ENCODE data around the gene LY6G6F. TPM values are rescaled to one million over a fixed set of nuclear protein-coding genes. Genes with fewer than 3 reads are reported as not detected.

Gene LY6G6F
- total RNA-seq, 3 donors from 2014 or later, result not detected

GRCh38 chr6:31663126-31663960, 43.3 kb upstream of the LY6G6F start:
- Histone ChIP-seq H3K9me3 (no peaks in the 10 kb centered on the region), H3K36me3 (no peaks in the 10 kb centered on the region), H3K4me1 (peaks cover 21 to 33% of the 10 kb centered on the region in 2 donors), H3K27me3 (no peaks in the 10 kb centered on the region), H3K27ac (peak overlapping the region; percentile 97 to 98), H3K4me3 (peak overlapping the region; percentile 65 to 87 (median 76))
- DNase-seq (ENCODE audit: low spot score in 2 of 2), result no peak
- TF ChIP-seq POLR2AphosphoS5 (IDR thresholded peaks at IDR 0.05), result no peak
- TF ChIP-seq CTCF (IDR thresholded peaks at IDR 0.05), result no peak
- no peak for TF ChIP-seq POLR2A (IDR thresholded peaks at IDR 0.05)
- intact Hi-C loops (cut with DNase I; ENCODE audit: low total_unique reads), result no loop called here

GRCh38 chr6:31663961-31664789, 42.5 kb upstream of the LY6G6F start:
- Histone ChIP-seq H3K9me3 (no peaks in the 10 kb centered on the region), H3K36me3 (no peaks in the 10 kb centered on the region), H3K4me1 (peaks cover 16 to 29% of the 10 kb centered on the region in 2 donors), H3K27me3 (no peaks in the 10 kb centered on the region), H3K4me3 (peak overlapping the region; percentile 65 to 87 (median 76)), H3K27ac (peak overlapping the region; percentile 97 to 98)
- no peak for TF ChIP-seq POLR2A (IDR thresholded peaks at IDR 0.05)
- TF ChIP-seq POLR2AphosphoS5 (IDR thresholded peaks at IDR 0.05), result peak in 1 of 3 donors; percentile 61
- TF ChIP-seq CTCF (IDR thresholded peaks at IDR 0.05), result no peak
- intact Hi-C loops (cut with DNase I; ENCODE audit: low total_unique reads), result no loop called here
- no peak for DNase-seq (ENCODE audit: low spot score in 2 of 2)

GRCh38 chr6:31664790-31665500, 41.7 kb upstream of the LY6G6F start, which contains the start of gene GPANK1:
Gene GPANK1 (minus strand): TSS chr6:31664997. CDS start chr6:31664478, 519 bp downstream.
- Histone ChIP-seq H3K27ac (peak within 1 kb of the TSS; percentile 97 to 98), H3K4me1 (peaks cover 10 to 25% of the 10 kb centered on the region in 2 donors), H3K4me3 (peak within 1 kb of the TSS; percentile 65 to 87 (median 76)), H3K27me3 (no peaks in the 10 kb centered on the region), H3K36me3 (no peaks in the 10 kb centered on the region), H3K9me3 (no peaks in the 10 kb centered on the region)
- TF ChIP-seq CTCF (IDR thresholded peaks at IDR 0.05) (no peak), POLR2AphosphoS5 (IDR thresholded peaks at IDR 0.05) (peak; percentile 45 to 82 (median 73))
- DNase-seq (ENCODE audit: low spot score in 2 of 2), result peak; percentile 81 to 90
- intact Hi-C loops (cut with DNase I; ENCODE audit: low total_unique reads), result no loop called here

GRCh38 chr6:31665501-31666336, 40.9 kb upstream of the LY6G6F start, which contains the start of gene CSNK2B:
Gene CSNK2B (plus strand): TSS chr6:31666080. CDS start chr6:31666832, 752 bp downstream.
- peak within 1 kb of the TSS; percentile 97 to 98 for H3K27ac ChIP-seq
- H3K4me1 ChIP-seq, result peaks cover 10 to 25% of the 10 kb centered on the region in 2 donors
- peak within 1 kb of the TSS; percentile 65 to 87 (median 76) for H3K4me3 ChIP-seq
- H3K9me3 ChIP-seq, result no peaks in the 10 kb centered on the region
- no peak for TF ChIP-seq CTCF (IDR thresholded peaks at IDR 0.05)
- peak; percentile 64 for TF ChIP-seq POLR2A (IDR thresholded peaks at IDR 0.05)
- peak; percentile 67 to 95 (median 92) for TF ChIP-seq POLR2AphosphoS5 (IDR thresholded peaks at IDR 0.05)
- intact Hi-C loops (cut with DNase I; ENCODE audit: low total_unique reads), result no loop called here
- no peaks in the 10 kb centered on the region for H3K36me3 ChIP-seq
- H3K27me3 ChIP-seq, result no peaks in the 10 kb centered on the region
- DNase-seq (ENCODE audit: low spot score in 2 of 2), result peak; percentile 98 to 99

All from breast epithelium (tissue), 4 donors.